GM18526 (cell line): Measurements from ENCODE around the gene CTH.
A peak's percentile ranks its signal among the peaks of the same experiment; 100 is the strongest.

ENCODE experiments used
- POLR2A ChIP-seq: IDR thresholded peaks from 3 replicates; pipeline ENCODE4 v1.6.1; 2011; ENCODE audit not compliant: insufficient read length; ENCODE audit errors: extremely low read depth

CTH gene

DNA sequence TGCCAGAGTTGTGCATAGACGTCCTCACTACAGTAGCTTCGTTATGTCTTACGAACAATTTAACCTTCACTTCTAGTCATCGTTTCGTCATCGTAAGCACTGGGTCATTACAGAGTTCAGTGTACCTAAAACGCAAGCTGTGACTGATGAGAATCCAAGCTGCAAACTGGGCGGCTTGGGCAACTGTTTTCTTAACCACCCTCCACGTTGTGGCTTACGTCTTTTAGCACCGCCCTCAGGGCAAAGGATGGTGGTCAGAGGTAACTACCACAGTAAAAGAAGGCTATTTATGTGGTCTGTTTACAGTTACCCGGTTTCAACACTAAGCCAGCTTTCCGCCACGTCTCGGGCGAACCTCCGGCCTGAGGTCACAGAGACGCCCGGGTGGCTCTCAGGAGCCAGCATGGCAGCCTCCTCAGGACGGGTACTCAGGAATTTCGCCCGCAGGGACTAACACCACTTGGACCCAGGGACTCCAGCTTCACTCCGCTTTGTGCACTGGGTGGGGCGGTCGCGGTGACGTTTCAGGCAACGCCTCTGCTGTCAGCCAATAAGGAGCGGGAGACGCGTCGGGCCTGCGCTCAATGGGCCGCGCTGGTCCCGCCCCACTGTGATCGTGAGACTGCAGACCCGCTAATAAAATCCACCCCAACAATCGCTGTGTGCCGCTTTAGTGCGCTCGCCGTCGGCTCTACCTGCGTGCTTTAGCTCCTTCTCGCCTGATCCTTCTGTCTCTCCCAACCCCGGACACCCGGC is at the start of gene CTH:
Gene CTH (plus strand): TSS at position 665 of the 756 bp plus-strand sequence. CDS start 148 bp downstream, outside the sequence.
- TF ChIP-seq POLR2A: peak; percentile 89

DNA sequence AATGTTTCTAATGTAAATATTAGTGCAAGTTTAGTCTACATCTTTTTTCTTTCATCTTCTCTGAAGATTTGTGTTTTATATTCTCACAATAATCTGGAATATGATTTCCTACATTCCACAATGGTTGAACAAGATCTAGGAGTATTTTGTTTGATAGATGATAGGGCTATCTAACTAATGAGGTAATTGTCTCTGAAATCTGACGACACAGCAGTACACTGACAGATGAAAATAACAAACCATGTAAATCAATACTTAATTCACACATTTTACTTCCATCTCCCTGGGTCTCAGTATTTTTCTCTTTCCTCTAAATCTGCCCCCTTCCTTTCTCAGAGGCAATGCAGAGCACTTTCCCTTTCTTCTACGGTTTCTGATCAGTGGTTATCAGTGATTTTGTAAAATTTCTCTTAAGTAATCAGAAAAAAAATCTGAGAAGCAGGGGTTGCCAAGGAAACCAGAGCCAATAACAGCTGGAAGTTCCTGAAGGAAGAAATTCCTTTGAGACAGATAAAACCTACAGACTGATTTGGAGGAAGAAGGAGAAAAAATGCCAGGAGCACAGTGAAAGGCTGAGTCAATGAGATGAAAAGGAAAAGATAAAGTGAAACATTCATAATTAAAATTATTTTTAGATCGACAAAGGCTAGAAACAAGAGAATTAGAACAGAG is 49.2 kb upstream of the CTH start:
- TF ChIP-seq POLR2A: no peak

GRCh38 chr1:70364439-70364838 is 46.6 kb upstream of the CTH start:
- TF ChIP-seq POLR2A: no peak

GRCh38 chr1:70372426-70372825 is 38.6 kb upstream of the CTH start:
- TF ChIP-seq POLR2A: no peak

GRCh38 chr1:70376196-70376595 is 34.9 kb upstream of the CTH start:
- no peak for TF ChIP-seq POLR2A

- TF ChIP-seq POLR2A: no peak
Observed at GRCh38 chr1:70382682-70383081, 28.4 kb upstream of the CTH start.

- no peak for TF ChIP-seq POLR2A
Observed at GRCh38 chr1:70383483-70383882, 27.6 kb upstream of the CTH start.

DNA sequence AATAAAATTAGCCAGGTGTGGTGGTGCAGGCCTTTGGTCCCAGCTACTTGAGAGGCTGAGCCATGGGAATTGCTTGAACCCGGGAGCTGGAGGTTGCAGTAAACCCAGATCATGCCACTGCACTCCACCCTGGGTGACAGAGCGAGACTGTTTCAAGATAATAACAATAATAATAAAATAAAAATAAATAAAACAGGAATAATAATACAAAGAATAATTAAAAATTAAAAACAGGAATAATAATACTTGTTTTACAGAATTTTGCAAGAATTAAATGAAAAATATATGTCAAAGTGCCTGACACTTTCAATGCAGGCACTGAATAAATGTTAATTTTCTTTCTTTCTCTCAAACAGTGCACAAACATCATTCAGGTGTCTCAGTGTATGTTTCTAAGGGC is 26.5 kb upstream of the CTH start:
- TF ChIP-seq POLR2A: no peak

DNA sequence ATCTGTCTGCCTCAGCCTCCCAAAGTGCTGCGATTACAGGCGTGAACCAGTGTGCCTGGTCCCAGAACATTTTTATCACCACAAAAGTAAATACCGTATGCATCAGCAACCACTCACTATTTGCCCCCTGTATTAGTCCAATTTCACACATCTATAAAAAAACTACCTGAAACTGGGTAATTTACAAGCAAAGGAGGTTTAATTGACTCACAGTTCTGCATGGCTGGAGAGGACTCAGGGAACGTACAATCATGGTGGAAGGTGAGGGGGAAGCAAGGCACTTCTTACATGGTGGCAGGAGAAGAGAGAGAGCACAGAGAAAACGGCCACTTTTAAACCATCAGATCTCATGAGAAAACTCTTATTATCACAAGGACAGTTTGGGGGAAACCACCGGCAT is 25.6 kb upstream of the CTH start:
- TF ChIP-seq POLR2A: no peak

DNA sequence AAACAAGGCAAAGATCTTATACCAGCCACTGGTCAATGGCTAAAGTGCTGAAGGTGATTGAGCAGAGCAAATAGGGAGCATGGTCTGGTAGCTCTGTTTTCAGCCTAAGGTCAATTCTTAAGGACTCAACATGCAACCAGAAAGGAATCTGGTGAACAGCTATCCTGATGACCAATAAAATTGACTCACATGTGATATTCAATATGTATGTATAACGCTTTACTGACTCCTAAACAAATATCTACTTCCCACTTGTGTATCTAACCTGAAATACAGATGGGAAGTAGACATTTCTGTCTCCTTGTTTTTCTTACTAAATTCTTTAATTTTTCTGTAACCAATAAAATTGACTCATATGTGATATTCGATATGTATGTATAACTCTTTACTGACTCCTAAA is 24.9 kb upstream of the CTH start:
- TF ChIP-seq POLR2A: no peak

GRCh38 chr1:70387507-70387906 is 23.6 kb upstream of the CTH start:
- no peak for TF ChIP-seq POLR2A

- TF ChIP-seq POLR2A: no peak
Observed at GRCh38 chr1:70392626-70393025, 18.4 kb upstream of the CTH start.

DNA sequence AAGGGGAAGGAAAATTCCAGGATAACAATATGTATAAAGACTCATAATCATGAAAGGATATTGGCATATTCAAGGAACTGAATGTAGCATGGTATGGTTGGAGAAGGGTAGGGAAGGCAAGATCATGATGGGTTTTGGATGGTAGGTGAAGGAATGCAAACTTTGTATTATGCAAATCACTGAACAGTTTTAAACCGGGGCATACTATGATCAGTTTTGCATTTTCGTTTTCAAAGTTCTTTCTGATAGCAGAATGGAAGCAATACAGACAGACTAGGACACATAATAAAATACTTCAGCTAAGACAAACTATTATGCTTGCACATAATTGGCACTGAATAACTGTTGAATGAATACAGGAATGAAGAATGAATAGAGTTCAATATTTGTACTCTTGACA is 14.5 kb upstream of the CTH start:
- no peak for TF ChIP-seq POLR2A

GRCh38 chr1:70397013-70397412 is 14.1 kb upstream of the CTH start:
- TF ChIP-seq POLR2A: no peak

GRCh38 chr1:70400335-70400734 is 10.7 kb upstream of the CTH start:
- no peak for TF ChIP-seq POLR2A

DNA sequence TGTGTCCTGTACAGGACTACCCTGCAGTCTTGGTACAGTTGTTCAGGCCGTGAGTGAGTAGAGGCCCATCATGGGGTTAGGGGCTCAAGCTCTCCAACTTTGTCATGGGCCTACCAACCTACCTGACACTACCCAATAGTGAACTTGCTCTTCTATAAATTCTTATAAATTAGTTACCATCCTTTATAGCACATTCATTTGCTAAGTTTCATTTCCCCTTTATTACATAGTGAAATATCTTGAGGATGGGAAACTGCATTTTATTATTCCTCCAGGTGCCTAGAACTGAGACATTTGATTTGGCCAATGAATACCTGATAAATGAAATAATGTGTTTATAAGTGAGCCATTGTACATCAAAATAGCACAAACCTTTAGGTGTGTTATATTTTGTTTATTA is 9.1 kb upstream of the CTH start:
- TF ChIP-seq POLR2A: no peak

GRCh38 chr1:70403759-70404158 is 7.3 kb upstream of the CTH start:
- no peak for TF ChIP-seq POLR2A

- TF ChIP-seq POLR2A: no peak
Observed at GRCh38 chr1:70405780-70406416, 5.2 kb upstream of the CTH start.
